ENCODE results near the gene KRTAP4-6. TPM values are rescaled to one million over a fixed set of nuclear protein-coding genes. Genes with fewer than 3 reads are reported as not detected.
"Not testable (repeated sequence)": the region's sequence is repeated elsewhere in the genome, so short reads cannot be mapped to it uniquely, and the experiment has no call there.

KRTAP4-6 gene
- not detected in 2 replicates for total RNA-seq

DNA sequence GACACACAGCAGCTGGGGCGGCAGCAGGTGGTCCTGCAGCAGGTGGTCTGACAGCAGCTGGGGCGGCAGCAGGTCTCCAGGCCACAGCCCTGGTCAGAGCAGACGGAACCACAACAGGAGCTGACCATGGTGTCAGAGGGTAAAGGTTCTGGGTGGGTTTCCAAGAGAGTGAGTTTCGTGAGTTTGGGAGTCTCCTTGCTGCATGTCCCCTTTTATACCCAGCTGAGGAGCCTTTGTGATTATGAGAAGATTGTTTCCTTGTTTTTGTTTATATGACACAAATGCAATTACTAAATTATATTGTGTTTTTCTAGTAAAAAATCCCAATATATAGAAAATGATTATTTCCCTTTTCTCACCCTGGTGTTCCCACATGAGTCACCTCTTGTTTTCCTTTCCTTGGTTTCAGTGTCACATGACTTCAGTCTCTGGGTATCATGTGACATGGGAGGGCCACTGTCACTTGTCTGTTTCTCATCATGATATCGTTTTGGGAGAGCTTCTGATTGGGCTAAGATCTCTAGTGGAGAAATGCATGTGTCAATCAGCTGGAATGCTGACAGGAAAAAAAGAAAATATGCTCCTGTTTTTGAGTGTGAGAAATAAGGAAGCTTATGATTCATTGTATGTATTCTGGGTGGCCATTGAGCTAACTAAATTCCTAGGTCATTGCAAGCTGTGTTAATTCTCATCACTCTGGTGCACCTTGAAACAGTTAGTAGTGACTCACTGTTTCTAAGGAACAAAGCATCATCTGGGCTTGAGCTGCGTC is at the start of gene KRTAP4-6:
KRTAP4-6 (minus strand) TSS at position 185 of the 772 bp plus-strand sequence; CDS start at position 128, 57 bp downstream.
- H3K36me3 Mint-ChIP-seq (ENCODE audit: low read depth), result no peaks in the 10 kb centered on the region
- no peak within 1 kb of the TSS for H3K27ac Mint-ChIP-seq
- no peak within 1 kb of the TSS for H3K4me3 Mint-ChIP-seq (ENCODE audit: low read depth)
- peaks cover 32% of the 10 kb centered on the region for H3K9me3 Mint-ChIP-seq
- no peaks in the 10 kb centered on the region for H3K27me3 Mint-ChIP-seq (ENCODE audit: low read depth)
- DNase-seq (ENCODE audit: low spot score), result no peak
- intact Hi-C loops (cut with micrococcal nuclease), result no loop called here
- H3K4me1 Mint-ChIP-seq (ENCODE audit: low read depth), result no peaks in the 10 kb centered on the region

DNA sequence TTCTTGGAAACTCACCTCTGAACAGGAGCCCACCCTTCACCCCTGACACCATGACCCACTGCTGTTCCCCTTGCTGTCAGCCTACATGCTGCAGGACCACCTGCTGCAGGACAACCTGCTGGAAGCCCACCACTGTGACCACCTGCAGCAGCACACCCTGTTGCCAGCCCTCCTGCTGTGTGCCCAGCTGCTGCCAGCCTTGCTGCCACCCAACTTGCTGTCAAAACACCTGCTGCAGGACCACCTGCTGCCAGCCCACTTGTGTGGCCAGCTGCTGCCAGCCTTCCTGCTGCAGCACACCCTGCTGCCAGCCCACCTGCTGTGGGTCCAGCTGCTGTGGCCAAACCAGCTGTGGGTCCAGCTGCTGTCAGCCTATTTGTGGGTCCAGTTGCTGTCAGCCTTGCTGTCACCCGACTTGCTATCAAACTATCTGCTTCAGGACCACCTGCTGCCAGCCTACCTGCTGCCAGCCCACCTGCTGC is 49.5 kb upstream of the KRTAP4-6 start, which contains the start of gene KRTAP9-1:
KRTAP9-1 (plus strand) TSS at position 51 of the 482 bp plus-strand sequence; CDS start at position 51, 0 bp downstream.
- H3K4me1 Mint-ChIP-seq (ENCODE audit: low read depth); H3K27ac Mint-ChIP-seq; H3K9me3 Mint-ChIP-seq; H3K27me3 Mint-ChIP-seq (ENCODE audit: low read depth); H3K4me3 Mint-ChIP-seq (ENCODE audit: low read depth); DNase-seq (ENCODE audit: low spot score); intact Hi-C loops (cut with micrococcal nuclease); H3K36me3 Mint-ChIP-seq (ENCODE audit: low read depth): not testable (repeated sequence)

DNA sequence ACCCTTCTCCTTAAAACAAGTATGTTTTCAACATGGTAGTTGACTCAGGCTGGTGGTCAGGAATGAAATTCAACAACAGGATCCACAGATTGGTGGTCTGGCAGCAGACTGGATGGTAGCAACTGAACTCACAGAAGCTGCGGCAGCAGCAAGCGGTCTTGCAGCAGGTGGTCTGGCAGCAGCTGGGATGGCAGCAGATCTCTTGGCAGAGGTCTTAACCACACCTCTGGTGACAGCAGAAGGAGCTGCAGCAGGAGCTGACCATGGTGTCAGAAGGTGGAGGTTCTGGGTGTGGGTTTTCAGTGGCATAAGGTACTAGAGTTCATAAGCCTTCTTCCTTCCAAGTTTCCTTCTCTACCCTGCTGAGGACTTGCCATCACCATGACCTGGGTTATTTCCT is 46.5 kb upstream of the KRTAP4-6 start:
- Mint-ChIP-seq H3K4me1 (ENCODE audit: low read depth) (no peaks in the 10 kb centered on the region), H3K4me3 (ENCODE audit: low read depth) (no peak overlapping the region), H3K9me3 (no peaks in the 10 kb centered on the region), H3K27ac (no peak overlapping the region), H3K27me3 (ENCODE audit: low read depth) (peaks cover 6% of the 10 kb centered on the region), H3K36me3 (ENCODE audit: low read depth) (no peaks in the 10 kb centered on the region)
- no peak for DNase-seq (ENCODE audit: low spot score)
- intact Hi-C loops (cut with micrococcal nuclease), result no loop called here

DNA sequence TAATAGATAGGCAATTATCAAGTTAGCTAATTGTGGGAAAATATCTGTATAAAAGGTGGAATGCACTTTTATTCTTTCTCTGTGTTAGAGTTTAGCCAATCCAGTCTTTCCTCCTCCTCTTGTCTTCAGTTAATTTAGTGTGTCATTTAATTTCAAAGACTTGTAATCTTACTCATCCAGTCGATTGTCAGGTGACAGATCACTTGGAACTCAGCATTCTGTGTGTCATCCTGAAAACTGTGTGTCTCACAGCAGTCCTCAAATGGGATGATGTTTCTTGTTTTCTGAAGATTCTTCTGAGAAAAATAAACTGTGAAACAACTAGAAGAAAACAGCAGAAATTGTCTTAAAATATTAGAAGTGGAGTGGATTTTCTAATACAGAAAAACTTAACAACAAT is 44.7 kb upstream of the KRTAP4-6 start:
- no peaks in the 10 kb centered on the region for H3K36me3 Mint-ChIP-seq (ENCODE audit: low read depth)

DNA sequence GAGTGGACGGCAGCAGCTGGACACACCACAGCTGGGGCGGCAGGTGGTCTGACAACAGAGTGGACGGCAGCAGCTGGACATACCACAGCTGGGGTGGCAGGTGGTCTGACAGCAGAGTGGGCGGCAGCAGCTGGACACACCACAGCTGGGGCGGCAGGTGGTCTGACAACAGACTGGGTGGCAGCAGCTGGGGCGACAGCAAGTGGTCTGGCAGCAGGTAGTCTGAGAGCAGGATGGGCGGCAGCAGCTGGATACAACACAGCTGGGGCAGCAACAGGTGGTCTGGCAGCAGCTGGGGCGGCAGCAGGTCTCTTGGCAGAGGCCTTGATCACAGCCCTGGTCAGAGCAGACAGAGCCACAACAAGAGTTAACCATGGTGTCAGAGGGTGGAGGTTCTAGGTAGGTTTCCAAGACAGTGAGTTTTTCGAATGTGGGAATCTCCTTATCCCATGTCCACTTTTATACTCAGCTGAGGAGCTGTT is 44.2 kb upstream of the KRTAP4-6 start, which contains the start of gene KRTAP4-1:
KRTAP4-1 (minus strand) TSS at position 432 of the 482 bp plus-strand sequence; CDS start at position 375, 57 bp downstream.
- peaks cover 6% of the 10 kb centered on the region for H3K27me3 Mint-ChIP-seq (ENCODE audit: low read depth)
- H3K4me3 Mint-ChIP-seq (ENCODE audit: low read depth), result no peak within 1 kb of the TSS
- no peak for DNase-seq (ENCODE audit: low spot score)
- no peak within 1 kb of the TSS for H3K27ac Mint-ChIP-seq
- H3K9me3 Mint-ChIP-seq, result no peaks in the 10 kb centered on the region
- intact Hi-C loops (cut with micrococcal nuclease), result no loop called here
- no peaks in the 10 kb centered on the region for H3K36me3 Mint-ChIP-seq (ENCODE audit: low read depth)
- H3K4me1 Mint-ChIP-seq (ENCODE audit: low read depth), result no peaks in the 10 kb centered on the region

More for the DNA sequence above, 44.7 kb upstream of the KRTAP4-6 start:
- H3K27ac Mint-ChIP-seq, result no peak overlapping the region
- no peak for DNase-seq (ENCODE audit: low spot score)
- peaks cover 6% of the 10 kb centered on the region for H3K27me3 Mint-ChIP-seq (ENCODE audit: low read depth)
- no peaks in the 10 kb centered on the region for H3K9me3 Mint-ChIP-seq
- intact Hi-C loops (cut with micrococcal nuclease), result no loop called here
- H3K4me3 Mint-ChIP-seq (ENCODE audit: low read depth), result no peak overlapping the region
- no peaks in the 10 kb centered on the region for H3K4me1 Mint-ChIP-seq (ENCODE audit: low read depth)

DNA sequence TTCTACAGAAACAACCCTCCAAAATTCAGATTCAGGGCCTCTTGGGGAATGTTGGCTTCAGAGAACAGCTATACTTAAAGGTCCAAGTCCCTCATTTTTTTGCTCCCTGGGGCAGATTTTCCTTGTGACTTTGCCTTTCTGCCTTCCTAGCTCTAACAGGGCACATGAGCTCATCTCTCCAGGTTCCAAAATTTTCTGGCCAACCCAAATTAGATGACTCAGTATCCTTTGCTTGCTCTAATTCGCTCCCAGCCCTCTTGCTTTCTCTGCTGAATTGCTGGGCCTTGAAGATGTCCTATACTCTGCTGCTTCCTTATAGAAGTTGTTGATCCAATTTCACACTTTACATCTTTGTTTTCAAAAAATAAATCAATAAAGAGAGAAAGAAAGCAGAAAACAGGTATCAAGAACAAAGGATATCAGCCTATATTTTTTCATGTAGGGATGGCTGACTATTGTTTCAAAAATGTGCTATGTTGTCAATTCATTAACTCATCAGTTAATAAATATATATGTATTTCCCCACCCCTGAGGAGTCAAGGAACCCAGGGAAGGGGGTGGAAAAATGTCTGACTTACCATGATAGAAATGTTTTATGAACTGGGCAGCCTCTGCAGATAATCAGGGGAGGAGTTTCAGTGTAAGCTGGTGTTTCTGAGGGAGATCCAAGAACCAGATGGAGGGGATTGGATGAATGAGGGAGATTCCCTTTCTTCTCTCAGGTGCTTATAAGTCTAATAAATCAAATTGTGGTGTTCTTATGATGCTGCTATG is 38.7 kb upstream of the KRTAP4-6 start:
- H3K4me3 Mint-ChIP-seq (ENCODE audit: low read depth), result no peak overlapping the region
- H3K9me3 Mint-ChIP-seq, result no peaks in the 10 kb centered on the region
- intact Hi-C loops (cut with micrococcal nuclease), result no loop called here
- H3K27ac Mint-ChIP-seq, result no peak overlapping the region
- H3K27me3 Mint-ChIP-seq (ENCODE audit: low read depth), result peaks cover 6% of the 10 kb centered on the region
- H3K36me3 Mint-ChIP-seq (ENCODE audit: low read depth), result no peaks in the 10 kb centered on the region
- H3K4me1 Mint-ChIP-seq (ENCODE audit: low read depth), result no peaks in the 10 kb centered on the region
- no peak for DNase-seq (ENCODE audit: low spot score)

DNA sequence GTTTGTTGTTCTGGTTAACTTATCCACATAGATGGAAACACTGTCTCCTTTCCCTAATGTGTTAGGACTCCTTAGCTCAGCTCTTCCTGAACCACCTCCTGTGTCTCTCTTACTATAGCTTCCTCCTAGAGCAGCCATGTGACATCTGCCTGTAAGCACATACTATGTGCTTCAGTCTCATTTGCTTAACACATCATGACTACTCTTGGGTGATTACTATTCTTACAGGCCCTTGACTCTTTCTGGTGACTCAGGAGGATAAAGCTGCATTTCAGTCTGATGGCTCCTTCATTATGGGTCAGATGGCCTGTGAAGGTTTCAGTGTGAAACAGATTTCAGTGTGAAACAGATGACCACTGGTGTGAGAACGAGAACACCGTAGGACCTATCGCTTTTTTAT is 38.0 kb upstream of the KRTAP4-6 start:
- intact Hi-C loops (cut with micrococcal nuclease), result no loop called here
- Mint-ChIP-seq H3K4me3 (ENCODE audit: low read depth) (no peak overlapping the region), H3K9me3 (no peaks in the 10 kb centered on the region), H3K36me3 (ENCODE audit: low read depth) (no peaks in the 10 kb centered on the region), H3K27ac (no peak overlapping the region), H3K4me1 (ENCODE audit: low read depth) (no peaks in the 10 kb centered on the region), H3K27me3 (ENCODE audit: low read depth) (peaks cover 3% of the 10 kb centered on the region)
- no peak for DNase-seq (ENCODE audit: low spot score)

DNA sequence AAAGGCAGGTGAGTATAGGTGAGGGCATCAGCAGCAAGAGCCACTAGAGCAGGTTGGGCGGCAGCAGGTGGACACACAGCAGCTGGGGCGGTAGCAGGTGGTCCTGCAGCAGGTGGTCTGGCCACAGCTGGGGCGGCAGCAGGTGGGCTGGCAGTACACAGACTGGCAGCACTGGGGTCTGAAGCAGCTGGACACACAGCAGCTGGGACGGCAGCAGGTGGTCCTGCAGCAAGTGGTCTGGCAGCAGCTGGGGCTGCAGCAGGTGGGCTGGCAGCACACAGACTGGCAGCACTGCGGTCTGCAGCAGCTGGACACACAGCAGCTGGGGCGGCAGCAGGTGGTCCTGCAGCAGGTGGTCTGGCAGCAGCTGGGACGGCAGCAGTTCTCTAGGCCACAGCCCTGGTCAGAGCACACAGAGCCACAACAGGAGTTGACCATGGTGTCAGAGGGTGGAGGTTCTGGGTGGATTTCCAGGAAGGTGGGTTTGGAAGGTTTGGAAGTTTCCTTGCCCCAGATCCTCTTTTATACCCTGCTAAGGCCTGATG is 37.5 kb upstream of the KRTAP4-6 start, which contains the start of gene KRTAP4-2:
KRTAP4-2 (minus strand) TSS at position 495 of the 545 bp plus-strand sequence; CDS start at position 438, 57 bp downstream.
- no peak for DNase-seq (ENCODE audit: low spot score)
- H3K4me3 Mint-ChIP-seq (ENCODE audit: low read depth), result no peak within 1 kb of the TSS
- H3K27ac Mint-ChIP-seq, result no peak within 1 kb of the TSS
- no peaks in the 10 kb centered on the region for H3K36me3 Mint-ChIP-seq (ENCODE audit: low read depth)
- intact Hi-C loops (cut with micrococcal nuclease), result no loop called here
- H3K27me3 Mint-ChIP-seq (ENCODE audit: low read depth), result peaks cover 3% of the 10 kb centered on the region
- no peaks in the 10 kb centered on the region for H3K9me3 Mint-ChIP-seq
- H3K4me1 Mint-ChIP-seq (ENCODE audit: low read depth), result no peaks in the 10 kb centered on the region

DNA sequence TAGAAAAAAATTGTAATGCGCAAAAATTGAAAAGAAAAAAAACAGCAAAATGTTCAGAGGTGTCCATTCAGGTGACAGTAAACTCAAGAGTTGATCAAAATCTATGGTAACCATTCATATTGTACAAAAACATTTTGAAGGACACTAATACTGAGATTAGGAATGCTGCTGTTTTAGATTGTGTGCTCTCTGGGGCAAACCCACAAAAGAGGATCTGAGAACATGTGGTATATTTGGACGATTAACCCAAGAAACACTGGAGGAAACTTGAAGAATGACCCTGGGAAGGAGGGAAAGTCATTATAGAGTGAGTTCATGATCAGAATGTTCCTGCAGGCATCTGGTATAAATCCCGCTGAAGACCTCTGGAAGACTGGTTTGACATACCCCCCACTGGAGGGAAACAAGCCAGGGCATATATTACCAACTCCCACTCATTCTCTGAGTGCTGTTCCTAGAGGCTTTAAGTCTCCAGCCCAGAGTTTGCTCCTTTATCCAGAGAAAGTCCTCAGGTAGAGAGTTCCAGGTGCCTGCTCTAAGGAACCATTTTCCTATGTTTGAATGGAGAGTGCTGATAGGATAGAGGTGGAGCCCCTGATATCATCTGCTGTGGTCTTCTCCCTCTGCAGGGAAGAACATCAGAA is 36.5 kb upstream of the KRTAP4-6 start:
- H3K36me3 Mint-ChIP-seq (ENCODE audit: low read depth), result no peaks in the 10 kb centered on the region
- H3K4me1 Mint-ChIP-seq (ENCODE audit: low read depth), result no peaks in the 10 kb centered on the region
- intact Hi-C loops (cut with micrococcal nuclease), result no loop called here
- H3K27me3 Mint-ChIP-seq (ENCODE audit: low read depth), result peaks cover 5% of the 10 kb centered on the region
- H3K27ac Mint-ChIP-seq, result no peak overlapping the region
- no peak for DNase-seq (ENCODE audit: low spot score)
- H3K9me3 Mint-ChIP-seq, result no peaks in the 10 kb centered on the region
- H3K4me3 Mint-ChIP-seq (ENCODE audit: low read depth), result no peak overlapping the region

DNA sequence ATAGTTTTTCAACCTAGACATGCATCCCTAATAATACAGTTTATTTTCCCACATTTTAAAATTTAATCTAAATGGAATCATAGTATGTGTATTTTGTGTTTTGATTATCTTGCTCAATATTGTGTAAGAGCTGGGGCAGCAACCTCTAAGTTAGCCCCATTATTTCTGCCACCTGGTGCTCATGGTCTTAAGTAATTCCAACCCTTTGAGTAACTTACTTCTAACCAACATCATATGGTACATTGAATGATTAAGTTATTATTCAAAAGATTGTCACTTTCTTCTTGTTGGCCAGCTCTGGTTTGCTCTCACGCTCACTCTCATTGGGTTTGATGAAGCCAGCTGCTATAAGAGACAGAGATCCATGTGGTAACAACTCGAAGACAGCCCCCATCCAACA is 31.5 kb upstream of the KRTAP4-6 start:
- Mint-ChIP-seq H3K4me3 (ENCODE audit: low read depth) (no peak overlapping the region), H3K36me3 (ENCODE audit: low read depth) (no peaks in the 10 kb centered on the region), H3K9me3 (no peaks in the 10 kb centered on the region), H3K27ac (no peak overlapping the region), H3K27me3 (ENCODE audit: low read depth) (peaks cover 10% of the 10 kb centered on the region), H3K4me1 (ENCODE audit: low read depth) (no peaks in the 10 kb centered on the region)
- intact Hi-C loops (cut with micrococcal nuclease), result no loop called here
- DNase-seq (ENCODE audit: low spot score), result no peak

DNA sequence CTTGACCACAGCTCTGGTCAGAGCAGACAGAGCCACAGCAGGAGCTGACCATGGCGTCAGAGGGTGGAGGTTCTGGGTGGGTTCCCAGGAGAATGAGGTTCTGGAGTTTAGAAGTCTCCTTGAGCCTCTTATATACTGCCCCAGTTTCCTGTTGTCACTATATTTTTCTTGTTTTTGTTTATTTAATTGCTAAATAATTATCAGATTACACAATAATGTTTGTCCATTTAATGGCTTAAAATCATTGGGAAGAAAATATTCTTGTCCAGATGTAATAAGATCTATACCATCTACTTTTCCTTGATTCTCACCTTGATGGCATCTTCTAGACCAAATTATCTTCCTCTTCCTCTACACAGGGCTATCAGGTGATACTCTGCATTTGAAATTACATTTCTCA is 27.8 kb upstream of the KRTAP4-6 start, which contains the start of gene KRTAP4-3:
KRTAP4-3 (minus strand) TSS at position 101 of the 400 bp plus-strand sequence; CDS start at position 52, 49 bp downstream.
- Mint-ChIP-seq H3K27ac (no peak within 1 kb of the TSS), H3K36me3 (ENCODE audit: low read depth) (no peaks in the 10 kb centered on the region), H3K27me3 (ENCODE audit: low read depth) (peaks cover 10% of the 10 kb centered on the region), H3K4me1 (ENCODE audit: low read depth) (no peaks in the 10 kb centered on the region), H3K9me3 (no peaks in the 10 kb centered on the region), H3K4me3 (ENCODE audit: low read depth) (no peak within 1 kb of the TSS)
- intact Hi-C loops (cut with micrococcal nuclease), result no loop called here
- DNase-seq (ENCODE audit: low spot score), result no peak

DNA sequence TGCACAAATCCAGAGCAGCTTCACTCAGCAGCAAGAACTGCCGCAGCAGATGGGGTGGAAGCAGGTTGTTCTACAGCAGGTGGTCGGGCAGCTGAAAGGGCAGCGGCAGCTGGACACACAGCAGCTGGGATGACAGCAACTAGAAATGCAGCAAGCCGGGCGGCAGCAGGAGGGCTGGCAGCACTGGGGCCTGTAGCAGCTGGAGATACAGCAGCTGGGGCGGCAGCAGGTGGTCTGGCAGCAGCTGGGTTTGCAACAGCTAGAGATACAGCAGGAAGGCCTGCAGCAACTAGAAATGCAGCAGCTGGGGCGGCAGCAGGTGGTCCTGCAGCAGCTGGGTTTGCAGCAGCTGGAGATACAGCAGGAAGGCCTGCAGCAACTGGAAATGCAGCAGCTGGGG is 27.2 kb upstream of the KRTAP4-6 start:
- no peak for DNase-seq (ENCODE audit: low spot score)
- H3K27me3 Mint-ChIP-seq (ENCODE audit: low read depth), result peaks cover 12% of the 10 kb centered on the region
- intact Hi-C loops (cut with micrococcal nuclease), result no loop called here
- H3K27ac Mint-ChIP-seq, result no peak overlapping the region
- no peaks in the 10 kb centered on the region for H3K9me3 Mint-ChIP-seq
- no peak overlapping the region for H3K4me3 Mint-ChIP-seq (ENCODE audit: low read depth)
- H3K4me1 Mint-ChIP-seq (ENCODE audit: low read depth), result no peaks in the 10 kb centered on the region
- no peaks in the 10 kb centered on the region for H3K36me3 Mint-ChIP-seq (ENCODE audit: low read depth)
